Subcutaneous adipose tissue (tissue), 4 donors: Measurements from ENCODE around the gene TMEM260. TPM values are rescaled to one million over a fixed set of nuclear protein-coding genes. Genes with fewer than 3 reads are reported as not detected.

Experiments
- CTCF ChIP-seq: fragments of 450-650 bp; IDR thresholded peaks from one replicate; pipeline ENCODE4 v1.5.1; 2016; ENCODE audit warnings: low read depth, mild to moderate bottlenecking, control low read depth, antibody characterized with exemption, moderate library complexity
- total RNA-seq, 4 donors: library from RNA; depleted of rRNA; stranded (reverse); fragments of >200 nt; gene quantifications; one replicate each; pipeline ENCODE4 v1.1.0, GENCODE V29; 2016

TMEM260 gene
- 10 to 100 TPM; 13.6 to 25.8 (median 18.0) TPM for total RNA-seq

DNA sequence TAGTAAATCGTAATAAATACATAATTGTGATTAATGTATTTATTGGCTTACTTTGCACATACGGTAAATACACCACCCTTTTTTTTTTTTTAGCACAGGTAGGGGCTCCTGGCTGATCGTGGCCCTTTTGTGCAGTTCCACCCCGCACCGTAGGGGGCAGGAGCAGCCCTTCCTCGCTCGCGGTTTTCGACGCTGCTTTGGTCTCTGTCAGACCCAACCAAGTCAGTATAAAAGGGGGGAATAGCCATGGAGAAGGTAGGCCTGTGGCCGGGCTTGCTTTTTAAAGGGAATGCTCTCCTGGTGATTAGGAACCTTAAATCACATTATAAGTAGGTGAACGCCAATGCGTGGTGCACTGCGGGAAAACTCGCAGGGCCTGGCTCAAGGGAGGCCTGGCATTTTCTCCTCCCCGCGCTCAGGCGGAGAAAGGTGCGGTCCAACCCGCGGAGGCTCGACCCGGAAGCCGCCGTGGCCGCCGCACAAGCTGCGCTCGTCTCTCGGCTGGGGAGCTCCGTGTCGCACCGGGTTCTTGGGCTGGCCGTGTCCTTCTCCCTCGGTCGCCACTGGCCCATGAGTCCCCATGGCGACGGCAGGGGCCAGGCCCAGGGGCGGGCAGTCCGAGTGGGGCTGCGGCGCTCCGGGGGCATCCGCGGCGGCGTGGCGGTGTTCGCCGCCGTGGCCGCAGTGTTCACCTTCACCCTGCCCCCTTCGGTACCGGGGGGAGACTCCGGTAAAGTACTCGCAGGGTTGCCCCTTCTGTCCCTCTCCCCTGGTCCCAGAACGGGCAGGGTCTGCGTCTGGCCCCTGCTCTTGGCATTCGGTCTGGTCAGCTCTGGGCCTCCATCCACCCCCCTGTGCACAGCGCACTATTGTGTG, at the start of gene TMEM260:
Gene TMEM260, plus strand, starts transcription at position 454 of the 876 bp plus-strand sequence. Its CDS starts 117 bp downstream, at position 571.
- no peak for TF ChIP-seq CTCF

DNA sequence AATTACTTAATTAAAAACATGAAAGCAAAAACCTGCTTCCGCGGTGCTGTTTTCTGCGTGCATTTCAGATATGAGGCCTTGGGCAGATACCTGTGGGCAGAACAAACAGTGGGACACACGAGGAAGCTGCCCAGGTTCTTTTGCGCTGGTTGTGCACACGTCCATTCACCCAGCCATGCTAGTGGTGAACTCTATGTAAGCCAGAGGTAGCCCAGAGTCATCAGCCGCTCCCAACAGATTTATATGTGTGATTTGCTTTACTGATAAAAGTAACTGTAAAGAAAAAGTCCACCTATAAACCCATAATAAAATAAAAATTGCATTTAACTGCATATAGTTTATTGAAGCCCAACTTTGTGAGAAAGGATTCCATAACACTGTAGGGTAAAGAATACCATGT, 47.1 kb upstream of the TMEM260 start:
- TF ChIP-seq CTCF: no peak

DNA sequence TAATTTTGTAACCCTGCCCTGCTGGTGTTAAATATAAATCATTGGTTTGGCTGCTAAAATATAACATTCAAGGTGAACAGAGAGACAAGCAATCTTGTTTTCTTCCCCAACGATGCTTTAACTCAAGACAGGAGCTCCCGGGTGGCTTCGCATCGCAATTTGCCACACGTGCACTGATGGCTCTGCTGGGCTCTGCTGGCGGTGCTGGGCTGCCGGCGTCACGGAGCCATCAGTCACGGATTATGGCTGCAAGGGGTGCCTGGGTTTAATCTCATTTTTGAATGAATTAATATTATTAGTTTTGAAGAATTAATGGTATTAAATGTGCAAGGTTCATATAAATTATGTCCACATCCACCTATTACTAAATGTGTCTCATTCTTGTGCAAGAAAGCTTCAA, 44.9 kb upstream of the TMEM260 start:
- no peak for TF ChIP-seq CTCF

GRCh38 chr14:56539862-56540261, 39.7 kb upstream of the TMEM260 start:
- TF ChIP-seq CTCF: no peak

GRCh38 chr14:56543436-56543835, 36.2 kb upstream of the TMEM260 start:
- TF ChIP-seq CTCF: no peak

DNA sequence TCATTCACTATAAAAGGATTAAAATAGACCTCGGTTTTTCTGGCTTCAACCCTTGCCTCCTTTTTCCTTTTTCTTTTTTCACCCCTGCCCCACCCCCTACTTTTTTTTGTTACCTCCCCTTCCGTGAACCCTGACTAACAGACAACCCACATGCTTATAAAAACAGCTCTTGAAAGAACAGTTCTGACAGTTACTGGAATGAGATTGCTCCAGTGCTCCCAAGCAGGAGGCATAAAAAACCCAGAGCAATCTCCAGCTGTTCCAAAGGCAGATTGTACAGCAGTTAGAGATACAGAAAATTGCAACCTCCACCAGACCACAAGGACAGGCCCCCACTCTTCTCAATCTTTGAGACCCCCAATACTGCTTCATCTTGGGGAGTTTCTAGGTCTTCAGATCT, 29.9 kb upstream of the TMEM260 start:
- TF ChIP-seq CTCF: no peak

- TF ChIP-seq CTCF: no peak
Measured at GRCh38 chr14:56552615-56553014, 27.0 kb upstream of the TMEM260 start.
